HEK293 (cell line): Measurements from ENCODE around the gene FTO.

Experiments
- CTCF ChIA-PET: fragments of 350-600 bp; formaldehyde crosslinking; extraction: SDS; loops from one replicate; lab custom pipeline; 2021; ENCODE audit warnings: antibody characterized with exemption; lab: Yijun Ruan, JAX
- POLR2A ChIA-PET: fragments of 300-600 bp; formaldehyde crosslinking; extraction: SDS; loops from one replicate; lab custom pipeline; 2020; ENCODE audit warnings: antibody characterized with exemption, inconsistent platforms; lab: Yijun Ruan, JAX
- H3K27ac ChIP-seq: fragments of 200-500 bp; sonication (Bioruptor generic); 2 replicates; pipeline ENCODE4 v1.5.1; 2014; ENCODE audit warnings: low read depth, low read length, control low read depth, inconsistent platforms; ENCODE audit errors: extremely low read depth
- H3K36me3 ChIP-seq, 2 experiments: fragments of 200-500 bp in 1 of 2; sonication (Bioruptor generic) in 1 of 2; 1 replicate in 1 of 2; 2 replicates in 1 of 2; pipeline ENCODE4 v1.5.1; 2014 to 2017; ENCODE audit warnings: inconsistent platforms in 2 of 2, low read length in 2 of 2; ENCODE audit not compliant: control insufficient read depth in 2 of 2, insufficient read depth in 1 of 2
- H3K4me1 ChIP-seq: fragments of 200-500 bp; sonication (Bioruptor generic); 2 replicates; pipeline ENCODE4 v1.5.1; 2014; ENCODE audit warnings: mild to moderate bottlenecking, low read length, inconsistent platforms; ENCODE audit not compliant: control insufficient read depth, insufficient read depth
- H3K4me3 ChIP-seq: 2 replicates; pipeline ENCODE4 v1.5.1; 2011; ENCODE audit warnings: low read depth, mild to moderate bottlenecking, control low read depth, low read length, moderate library complexity
- H3K9me3 ChIP-seq: fragments of 200-500 bp; sonication (Bioruptor generic); 2 replicates; pipeline ENCODE4 v1.5.1; 2014; ENCODE audit warnings: low read depth, low read length, inconsistent platforms; ENCODE audit not compliant: control insufficient read depth, insufficient read depth
- GLI2 ChIP-seq: fragments of 450-650 bp; formaldehyde crosslinking; IDR thresholded peaks from 2 replicates; pipeline ENCODE4; 2017; ENCODE audit warnings: missing biosample characterization, missing genetic modification characterization, low read depth, borderline replicate concordance
- IKZF3 ChIP-seq: fragments of 450-650 bp; IDR thresholded peaks from 2 replicates; pipeline ENCODE4 v1.5.0; 2018; ENCODE audit warnings: missing biosample characterization, mild to moderate bottlenecking, missing genetic modification characterization, moderate library complexity
- KLF9 ChIP-seq: fragments of 450-650 bp; formaldehyde crosslinking; IDR thresholded peaks from 2 replicates; pipeline ENCODE4 v1.5.1; 2016; ENCODE audit warnings: missing biosample characterization, missing genetic modification characterization, low read depth
- SALL2 ChIP-seq: fragments of 450-650 bp; formaldehyde crosslinking; IDR thresholded peaks from 2 replicates; pipeline ENCODE4 v1.5.0; 2017; ENCODE audit warnings: missing biosample characterization, mild to moderate bottlenecking, missing genetic modification characterization, borderline replicate concordance
- SCRT1 ChIP-seq: fragments of 450-650 bp; formaldehyde crosslinking; IDR thresholded peaks from 2 replicates; pipeline ENCODE4 v1.5.1; 2016; ENCODE audit warnings: missing biosample characterization, missing genetic modification characterization, borderline replicate concordance
- WT1 ChIP-seq: fragments of 450-650 bp; formaldehyde crosslinking; IDR thresholded peaks from 2 replicates; pipeline ENCODE4 v1.5.1; 2016; ENCODE audit warnings: missing biosample characterization, missing genetic modification characterization
- YY1 ChIP-seq: fragments of 450-650 bp; formaldehyde crosslinking; IDR thresholded peaks from 2 replicates; pipeline ENCODE4 v1.5.1; 2018; ENCODE audit warnings: missing biosample characterization, missing genetic modification characterization
- ZNF184 ChIP-seq: fragments of 450-650 bp; IDR thresholded peaks from 2 replicates; pipeline ENCODE4 v1.5.1; 2018; ENCODE audit warnings: missing biosample characterization, mild to moderate bottlenecking, missing genetic modification characterization
- ZNF24 ChIP-seq: fragments of 450-650 bp; formaldehyde crosslinking; IDR thresholded peaks from 2 replicates; pipeline ENCODE4 v1.5.1; 2016; ENCODE audit warnings: missing biosample characterization, missing genetic modification characterization
- ZNF37A ChIP-seq: fragments of 450-650 bp; IDR thresholded peaks from 2 replicates; pipeline ENCODE4 v1.5.1; 2018; ENCODE audit warnings: missing biosample characterization, missing genetic modification characterization
- ZNF521 ChIP-seq: fragments of 450-650 bp; formaldehyde crosslinking; IDR thresholded peaks from 2 replicates; pipeline ENCODE4 v1.5.1; 2017; ENCODE audit warnings: missing biosample characterization, mild to moderate bottlenecking, missing genetic modification characterization
- ZNF530 ChIP-seq: fragments of 450-650 bp; formaldehyde crosslinking; IDR thresholded peaks from 2 replicates; pipeline ENCODE4 v1.5.1; 2016; ENCODE audit warnings: low read depth, missing biosample characterization, missing genetic modification characterization
- ZNF610 ChIP-seq: fragments of 450-650 bp; formaldehyde crosslinking; IDR thresholded peaks from 2 replicates; pipeline ENCODE4 v1.5.1; 2016; ENCODE audit warnings: missing biosample characterization, missing genetic modification characterization, borderline replicate concordance
- ZNF791 ChIP-seq: fragments of 450-650 bp; formaldehyde crosslinking; IDR thresholded peaks from 2 replicates; pipeline ENCODE4 v1.5.1; 2016; ENCODE audit warnings: missing biosample characterization, missing genetic modification characterization
- TF ChIP-seq, protein P1 (sequence below): fragments of 450-650 bp; formaldehyde crosslinking; conservative IDR thresholded peaks from 2 replicates; pipeline ENCODE4 v1.5.1; 2016; ENCODE audit warnings: low read depth, missing biosample characterization, missing genetic modification characterization
- TF ChIP-seq, protein P2 (sequence below): fragments of 450-650 bp; formaldehyde crosslinking; IDR thresholded peaks from 2 replicates; pipeline ENCODE4 v1.5.1; 2016; ENCODE audit warnings: missing biosample characterization, missing genetic modification characterization, borderline replicate concordance
- TF ChIP-seq, protein P3 (sequence below): fragments of 450-650 bp; formaldehyde crosslinking; optimal IDR thresholded peaks from 2 replicates; pipeline ENCODE3; 2016; ENCODE audit warnings: missing biosample characterization, mild to moderate bottlenecking, missing genetic modification characterization
- TF ChIP-seq, protein P4 (sequence below): fragments of 450-650 bp; formaldehyde crosslinking; IDR thresholded peaks from 2 replicates; pipeline ENCODE4 v1.5.1; 2016; ENCODE audit warnings: missing biosample characterization, missing genetic modification characterization
- TF ChIP-seq, protein P5 (sequence below): fragments of 450-650 bp; formaldehyde crosslinking; IDR thresholded peaks from 2 replicates; pipeline ENCODE4 v1.5.1; 2016; ENCODE audit warnings: missing biosample characterization, missing genetic modification characterization

FTO gene

DNA sequence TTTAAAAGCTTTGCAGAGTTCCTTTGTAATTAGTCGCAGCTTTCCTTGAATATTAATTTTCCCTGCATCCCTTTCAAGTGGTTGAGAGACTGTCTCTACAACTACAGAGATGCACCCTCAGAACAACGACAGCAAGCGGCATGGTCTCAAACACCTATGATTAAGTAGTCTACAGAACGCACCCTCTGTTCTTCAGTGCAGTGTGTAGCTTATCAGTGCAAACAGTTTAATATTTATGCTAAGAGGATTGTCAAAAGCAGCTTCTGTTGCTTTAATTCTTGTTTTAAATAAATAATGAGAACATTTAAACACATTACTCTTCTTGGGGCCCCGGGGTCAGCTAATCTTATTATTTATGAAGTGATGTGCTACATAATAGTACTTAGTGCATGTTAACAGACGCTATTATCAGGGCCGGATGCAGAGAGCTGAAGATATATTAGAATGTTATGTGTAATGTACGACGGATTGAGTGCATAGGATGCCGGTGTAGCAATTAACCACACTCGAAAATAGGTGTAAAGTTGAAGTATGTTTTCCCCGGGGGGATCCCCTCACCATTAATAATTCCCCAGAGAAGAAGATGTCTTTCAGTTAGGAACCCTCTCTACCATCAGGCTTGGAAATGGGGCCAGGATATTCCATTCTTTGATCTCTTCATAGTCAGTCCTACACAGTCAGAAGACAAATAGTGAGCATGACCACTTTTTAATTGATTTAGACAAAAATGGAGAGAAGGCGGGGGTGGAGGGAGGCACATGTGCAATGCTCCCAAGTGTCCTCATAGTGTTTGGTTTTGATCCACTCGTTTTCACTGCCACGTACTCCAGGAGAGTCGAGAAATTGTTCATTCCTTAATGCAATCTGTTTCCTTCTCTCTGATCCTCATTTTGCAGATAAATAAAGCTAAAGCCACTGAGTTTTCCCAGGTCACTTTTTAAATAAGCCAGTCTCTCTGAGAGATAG lies 406.3 kb downstream of the FTO start:
- Histone ChIP-seq H3K9me3 (no peaks in the 10 kb centered on the region), H3K4me3 (no peak overlapping the region), H3K27ac (no peak overlapping the region), H3K4me1 (no peaks in the 10 kb centered on the region), H3K36me3 (peaks cover 0 to 10% of the 10 kb centered on the region in 2 experiments; a peak in 2 of 3 replicates)
- TF ChIP-seq SALL2 (tag by site-specific recombination) (no peak), YY1 (tag by site-specific recombination) (no peak), IKZF3 (tag by site-specific recombination) (no peak), ZNF791 (tag by site-specific recombination) (no peak), ZNF530 (tag by site-specific recombination) (no peak), SCRT1 (no peak), GLI2 (tag by site-specific recombination) (no peak), ZNF184 (tag by site-specific recombination) (no peak), ZNF37A (tag by site-specific recombination) (no peak), ZNF521 (tag by site-specific recombination) (no peak), KLF9 (tag by site-specific recombination) (no peak), WT1 (tag by site-specific recombination) (no peak), ZNF24 (tag by site-specific recombination) (no peak), ZNF610 (tag by site-specific recombination) (no peak)
- TF ChIP-seq, protein P1, sequence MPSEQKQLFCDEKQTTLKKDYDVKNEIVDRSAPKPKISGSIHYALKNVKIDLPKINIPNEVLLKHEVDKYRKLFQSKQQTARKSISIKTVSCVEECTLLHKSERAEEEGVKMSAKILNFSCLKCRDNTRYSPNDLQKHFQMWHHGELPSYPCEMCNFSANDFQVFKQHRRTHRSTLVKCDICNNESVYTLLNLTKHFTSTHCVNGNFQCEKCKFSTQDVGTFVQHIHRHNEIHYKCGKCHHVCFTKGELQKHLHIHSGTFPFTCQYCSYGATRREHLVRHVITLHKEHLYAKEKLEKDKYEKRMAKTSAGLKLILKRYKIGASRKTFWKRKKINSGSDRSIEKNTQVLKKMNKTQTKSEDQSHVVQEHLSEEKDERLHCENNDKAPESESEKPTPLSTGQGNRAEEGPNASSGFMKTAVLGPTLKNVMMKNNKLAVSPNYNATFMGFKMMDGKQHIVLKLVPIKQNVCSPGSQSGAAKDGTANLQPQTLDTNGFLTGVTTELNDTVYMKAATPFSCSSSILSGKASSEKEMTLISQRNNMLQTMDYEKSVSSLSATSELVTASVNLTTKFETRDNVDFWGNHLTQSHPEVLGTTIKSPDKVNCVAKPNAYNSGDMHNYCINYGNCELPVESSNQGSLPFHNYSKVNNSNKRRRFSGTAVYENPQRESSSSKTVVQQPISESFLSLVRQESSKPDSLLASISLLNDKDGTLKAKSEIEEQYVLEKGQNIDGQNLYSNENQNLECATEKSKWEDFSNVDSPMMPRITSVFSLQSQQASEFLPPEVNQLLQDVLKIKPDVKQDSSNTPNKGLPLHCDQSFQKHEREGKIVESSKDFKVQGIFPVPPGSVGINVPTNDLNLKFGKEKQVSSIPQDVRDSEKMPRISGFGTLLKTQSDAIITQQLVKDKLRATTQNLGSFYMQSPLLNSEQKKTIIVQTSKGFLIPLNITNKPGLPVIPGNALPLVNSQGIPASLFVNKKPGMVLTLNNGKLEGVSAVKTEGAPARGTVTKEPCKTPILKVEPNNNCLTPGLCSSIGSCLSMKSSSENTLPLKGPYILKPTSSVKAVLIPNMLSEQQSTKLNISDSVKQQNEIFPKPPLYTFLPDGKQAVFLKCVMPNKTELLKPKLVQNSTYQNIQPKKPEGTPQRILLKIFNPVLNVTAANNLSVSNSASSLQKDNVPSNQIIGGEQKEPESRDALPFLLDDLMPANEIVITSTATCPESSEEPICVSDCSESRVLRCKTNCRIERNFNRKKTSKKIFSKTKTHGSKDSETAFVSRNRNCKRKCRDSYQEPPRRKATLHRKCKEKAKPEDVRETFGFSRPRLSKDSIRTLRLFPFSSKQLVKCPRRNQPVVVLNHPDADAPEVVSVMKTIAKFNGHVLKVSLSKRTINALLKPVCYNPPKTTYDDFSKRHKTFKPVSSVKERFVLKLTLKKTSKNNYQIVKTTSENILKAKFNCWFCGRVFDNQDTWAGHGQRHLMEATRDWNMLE (tag by site-specific recombination) = no peak
- TF ChIP-seq, protein P2, sequence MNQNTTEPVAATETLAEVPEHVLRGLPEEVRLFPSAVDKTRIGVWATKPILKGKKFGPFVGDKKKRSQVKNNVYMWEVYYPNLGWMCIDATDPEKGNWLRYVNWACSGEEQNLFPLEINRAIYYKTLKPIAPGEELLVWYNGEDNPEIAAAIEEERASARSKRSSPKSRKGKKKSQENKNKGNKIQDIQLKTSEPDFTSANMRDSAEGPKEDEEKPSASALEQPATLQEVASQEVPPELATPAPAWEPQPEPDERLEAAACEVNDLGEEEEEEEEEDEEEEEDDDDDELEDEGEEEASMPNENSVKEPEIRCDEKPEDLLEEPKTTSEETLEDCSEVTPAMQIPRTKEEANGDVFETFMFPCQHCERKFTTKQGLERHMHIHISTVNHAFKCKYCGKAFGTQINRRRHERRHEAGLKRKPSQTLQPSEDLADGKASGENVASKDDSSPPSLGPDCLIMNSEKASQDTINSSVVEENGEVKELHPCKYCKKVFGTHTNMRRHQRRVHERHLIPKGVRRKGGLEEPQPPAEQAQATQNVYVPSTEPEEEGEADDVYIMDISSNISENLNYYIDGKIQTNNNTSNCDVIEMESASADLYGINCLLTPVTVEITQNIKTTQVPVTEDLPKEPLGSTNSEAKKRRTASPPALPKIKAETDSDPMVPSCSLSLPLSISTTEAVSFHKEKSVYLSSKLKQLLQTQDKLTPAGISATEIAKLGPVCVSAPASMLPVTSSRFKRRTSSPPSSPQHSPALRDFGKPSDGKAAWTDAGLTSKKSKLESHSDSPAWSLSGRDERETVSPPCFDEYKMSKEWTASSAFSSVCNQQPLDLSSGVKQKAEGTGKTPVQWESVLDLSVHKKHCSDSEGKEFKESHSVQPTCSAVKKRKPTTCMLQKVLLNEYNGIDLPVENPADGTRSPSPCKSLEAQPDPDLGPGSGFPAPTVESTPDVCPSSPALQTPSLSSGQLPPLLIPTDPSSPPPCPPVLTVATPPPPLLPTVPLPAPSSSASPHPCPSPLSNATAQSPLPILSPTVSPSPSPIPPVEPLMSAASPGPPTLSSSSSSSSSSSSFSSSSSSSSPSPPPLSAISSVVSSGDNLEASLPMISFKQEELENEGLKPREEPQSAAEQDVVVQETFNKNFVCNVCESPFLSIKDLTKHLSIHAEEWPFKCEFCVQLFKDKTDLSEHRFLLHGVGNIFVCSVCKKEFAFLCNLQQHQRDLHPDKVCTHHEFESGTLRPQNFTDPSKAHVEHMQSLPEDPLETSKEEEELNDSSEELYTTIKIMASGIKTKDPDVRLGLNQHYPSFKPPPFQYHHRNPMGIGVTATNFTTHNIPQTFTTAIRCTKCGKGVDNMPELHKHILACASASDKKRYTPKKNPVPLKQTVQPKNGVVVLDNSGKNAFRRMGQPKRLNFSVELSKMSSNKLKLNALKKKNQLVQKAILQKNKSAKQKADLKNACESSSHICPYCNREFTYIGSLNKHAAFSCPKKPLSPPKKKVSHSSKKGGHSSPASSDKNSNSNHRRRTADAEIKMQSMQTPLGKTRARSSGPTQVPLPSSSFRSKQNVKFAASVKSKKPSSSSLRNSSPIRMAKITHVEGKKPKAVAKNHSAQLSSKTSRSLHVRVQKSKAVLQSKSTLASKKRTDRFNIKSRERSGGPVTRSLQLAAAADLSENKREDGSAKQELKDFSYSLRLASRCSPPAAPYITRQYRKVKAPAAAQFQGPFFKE (tag by site-specific recombination) = no peak
- TF ChIP-seq, protein P3, sequence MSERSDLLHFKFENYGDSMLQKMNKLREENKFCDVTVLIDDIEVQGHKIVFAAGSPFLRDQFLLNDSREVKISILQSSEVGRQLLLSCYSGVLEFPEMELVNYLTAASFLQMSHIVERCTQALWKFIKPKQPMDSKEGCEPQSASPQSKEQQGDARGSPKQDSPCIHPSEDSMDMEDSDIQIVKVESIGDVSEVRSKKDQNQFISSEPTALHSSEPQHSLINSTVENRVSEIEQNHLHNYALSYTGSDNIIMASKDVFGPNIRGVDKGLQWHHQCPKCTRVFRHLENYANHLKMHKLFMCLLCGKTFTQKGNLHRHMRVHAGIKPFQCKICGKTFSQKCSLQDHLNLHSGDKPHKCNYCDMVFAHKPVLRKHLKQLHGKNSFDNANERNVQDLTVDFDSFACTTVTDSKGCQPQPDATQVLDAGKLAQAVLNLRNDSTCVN (tag by site-specific recombination) = no peak
- TF ChIP-seq, protein P4, sequence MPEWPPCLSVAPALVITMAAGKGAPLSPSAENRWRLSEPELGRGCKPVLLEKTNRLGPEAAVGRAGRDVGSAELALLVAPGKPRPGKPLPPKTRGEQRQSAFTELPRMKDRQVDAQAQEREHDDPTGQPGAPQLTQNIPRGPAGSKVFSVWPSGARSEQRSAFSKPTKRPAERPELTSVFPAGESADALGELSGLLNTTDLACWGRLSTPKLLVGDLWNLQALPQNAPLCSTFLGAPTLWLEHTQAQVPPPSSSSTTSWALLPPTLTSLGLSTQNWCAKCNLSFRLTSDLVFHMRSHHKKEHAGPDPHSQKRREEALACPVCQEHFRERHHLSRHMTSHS (tag by site-specific recombination) = no peak
- TF ChIP-seq, protein P5, sequence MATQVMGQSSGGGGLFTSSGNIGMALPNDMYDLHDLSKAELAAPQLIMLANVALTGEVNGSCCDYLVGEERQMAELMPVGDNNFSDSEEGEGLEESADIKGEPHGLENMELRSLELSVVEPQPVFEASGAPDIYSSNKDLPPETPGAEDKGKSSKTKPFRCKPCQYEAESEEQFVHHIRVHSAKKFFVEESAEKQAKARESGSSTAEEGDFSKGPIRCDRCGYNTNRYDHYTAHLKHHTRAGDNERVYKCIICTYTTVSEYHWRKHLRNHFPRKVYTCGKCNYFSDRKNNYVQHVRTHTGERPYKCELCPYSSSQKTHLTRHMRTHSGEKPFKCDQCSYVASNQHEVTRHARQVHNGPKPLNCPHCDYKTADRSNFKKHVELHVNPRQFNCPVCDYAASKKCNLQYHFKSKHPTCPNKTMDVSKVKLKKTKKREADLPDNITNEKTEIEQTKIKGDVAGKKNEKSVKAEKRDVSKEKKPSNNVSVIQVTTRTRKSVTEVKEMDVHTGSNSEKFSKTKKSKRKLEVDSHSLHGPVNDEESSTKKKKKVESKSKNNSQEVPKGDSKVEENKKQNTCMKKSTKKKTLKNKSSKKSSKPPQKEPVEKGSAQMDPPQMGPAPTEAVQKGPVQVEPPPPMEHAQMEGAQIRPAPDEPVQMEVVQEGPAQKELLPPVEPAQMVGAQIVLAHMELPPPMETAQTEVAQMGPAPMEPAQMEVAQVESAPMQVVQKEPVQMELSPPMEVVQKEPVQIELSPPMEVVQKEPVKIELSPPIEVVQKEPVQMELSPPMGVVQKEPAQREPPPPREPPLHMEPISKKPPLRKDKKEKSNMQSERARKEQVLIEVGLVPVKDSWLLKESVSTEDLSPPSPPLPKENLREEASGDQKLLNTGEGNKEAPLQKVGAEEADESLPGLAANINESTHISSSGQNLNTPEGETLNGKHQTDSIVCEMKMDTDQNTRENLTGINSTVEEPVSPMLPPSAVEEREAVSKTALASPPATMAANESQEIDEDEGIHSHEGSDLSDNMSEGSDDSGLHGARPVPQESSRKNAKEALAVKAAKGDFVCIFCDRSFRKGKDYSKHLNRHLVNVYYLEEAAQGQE (tag by site-specific recombination) = no peak
- POLR2A ChIA-PET = interaction anchor here (0.6 kb wide), 1 partner anchor 62 kb away, joined by 3 read pairs; no protein-coding TSS in a partner anchor
- CTCF ChIA-PET = interaction anchor here (0.6 kb wide), 1 partner anchor 368 kb away, joined by 3 read pairs; no protein-coding TSS in a partner anchor
